Astrocyte of the spinal cord (primary cell): ENCODE results near the gene HDHD3.

Source experiments
- DNase-seq: peaks from one replicate; pipeline ENCODE4 v3.0.0; 2011; ENCODE audit warnings: low read depth, low spot score
- H3K4me3 ChIP-seq: 2 replicates; pipeline ENCODE4 v1.5.1; 2011; ENCODE audit warnings: low read depth, mild to moderate bottlenecking, low read length, moderate library complexity
- CTCF ChIP-seq: IDR thresholded peaks from 2 replicates; pipeline ENCODE4 v1.5.1; 2012; ENCODE audit warnings: low read depth, mild to moderate bottlenecking, low read length, inconsistent platforms
- in situ Hi-C: cut with HindIII; loops from 2 replicates; pipeline ENCODE4 v1.10.0; 2017; ENCODE audit warnings: low sequenced_read_pairs

Gene HDHD3

GRCh38 chr9:113398796-113399195 lies 22.0 kb upstream of the HDHD3 start:
- peak; percentile 39 for DNase-seq
- in situ Hi-C loops = no loop called here
- no peak for TF ChIP-seq CTCF

GRCh38 chr9:113397203-113397631 lies 20.4 kb upstream of the HDHD3 start:
- no peak for DNase-seq
- in situ Hi-C loops = no loop called here
- no peak for TF ChIP-seq CTCF
- no peak overlapping the region for H3K4me3 ChIP-seq

More at GRCh38 chr9:113398796-113399195, 22.0 kb upstream of the HDHD3 start:
- H3K4me3 ChIP-seq = no peak overlapping the region

GRCh38 chr9:113395000-113395861 lies 18.4 kb upstream of the HDHD3 start:
- H3K4me3 ChIP-seq = no peak overlapping the region
- in situ Hi-C loops = no loop called here
- no peak for TF ChIP-seq CTCF
- DNase-seq = no peak

GRCh38 chr9:113393281-113393680 lies 16.5 kb upstream of the HDHD3 start:
- in situ Hi-C loops = no loop called here
- no peak for TF ChIP-seq CTCF
- no peak overlapping the region for H3K4me3 ChIP-seq
- no peak for DNase-seq

- TF ChIP-seq CTCF = no peak
- no peak for DNase-seq
- H3K4me3 ChIP-seq = no peak overlapping the region
- in situ Hi-C loops = no loop called here
These were observed 15.1 kb upstream of the HDHD3 start for GRCh38 chr9:113391917-113392316.

- H3K4me3 ChIP-seq = no peak overlapping the region
- TF ChIP-seq CTCF = no peak
- DNase-seq = no peak
- in situ Hi-C loops = no loop called here
These were observed 13.6 kb upstream of the HDHD3 start for GRCh38 chr9:113390192-113390960.
